ENCODE measurements around the gene SMAD3.

Gene SMAD3

DNA sequence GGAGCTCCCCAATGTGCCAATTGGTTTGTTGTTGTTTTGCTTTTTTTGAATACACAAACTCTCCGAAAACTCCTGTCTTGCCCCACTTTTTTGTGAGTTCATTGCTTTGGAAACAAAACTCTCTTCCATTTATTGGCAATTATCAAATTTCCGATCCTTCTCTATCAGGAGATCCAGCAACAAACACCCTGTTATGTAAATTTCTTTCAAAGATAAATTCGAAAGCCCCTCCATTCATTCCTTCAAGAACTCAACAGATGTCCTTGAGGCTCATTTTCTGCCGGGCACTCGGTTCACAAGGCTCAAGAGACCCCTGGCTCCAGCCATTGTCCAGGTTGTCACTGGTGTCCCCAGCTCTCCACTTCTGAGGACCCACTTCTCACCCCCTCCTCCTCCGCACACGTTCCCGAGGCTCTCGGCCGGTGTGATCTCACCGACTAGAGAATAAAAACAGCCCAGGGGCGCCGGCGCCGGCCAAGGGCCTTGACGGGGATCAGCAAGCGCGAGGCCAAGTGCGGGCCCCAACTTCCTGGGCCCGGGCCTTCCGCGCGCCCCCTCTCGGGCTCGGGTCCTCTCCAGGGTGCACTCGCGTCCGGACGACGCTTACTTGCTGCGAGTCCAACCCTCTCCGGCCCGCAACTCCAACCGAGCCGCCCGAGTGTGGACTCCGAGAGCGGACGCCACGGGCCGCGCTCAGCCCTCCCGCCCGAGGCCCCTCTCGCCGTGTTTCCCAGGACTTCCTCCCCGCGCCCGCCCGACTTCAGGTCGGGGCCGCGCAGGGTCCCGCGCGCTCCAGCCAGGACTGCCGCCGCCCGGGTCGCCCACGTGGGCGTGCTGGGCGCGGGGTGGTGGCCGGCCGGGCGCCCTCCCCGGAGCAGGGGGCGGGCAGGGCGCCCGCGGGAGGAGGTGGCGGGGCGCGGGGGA, 533 bp upstream of the SMAD3 start (continued):
- TF ChIP-seq, protein P1, sequence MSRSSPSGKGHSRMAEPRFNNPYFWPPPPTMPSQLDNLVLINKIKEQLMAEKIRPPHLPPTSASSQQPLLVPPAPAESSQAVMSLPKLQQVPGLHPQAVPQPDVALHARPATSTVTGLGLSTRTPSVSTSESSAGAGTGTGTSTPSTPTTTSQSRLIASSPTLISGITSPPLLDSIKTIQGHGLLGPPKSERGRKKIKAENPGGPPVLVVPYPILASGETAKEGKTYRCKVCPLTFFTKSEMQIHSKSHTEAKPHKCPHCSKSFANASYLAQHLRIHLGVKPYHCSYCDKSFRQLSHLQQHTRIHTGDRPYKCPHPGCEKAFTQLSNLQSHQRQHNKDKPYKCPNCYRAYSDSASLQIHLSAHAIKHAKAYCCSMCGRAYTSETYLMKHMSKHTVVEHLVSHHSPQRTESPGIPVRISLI (tag by site-specific recombination; IDR thresholded peaks at IDR 0.05): no peak
- TF ChIP-seq, protein P2, sequence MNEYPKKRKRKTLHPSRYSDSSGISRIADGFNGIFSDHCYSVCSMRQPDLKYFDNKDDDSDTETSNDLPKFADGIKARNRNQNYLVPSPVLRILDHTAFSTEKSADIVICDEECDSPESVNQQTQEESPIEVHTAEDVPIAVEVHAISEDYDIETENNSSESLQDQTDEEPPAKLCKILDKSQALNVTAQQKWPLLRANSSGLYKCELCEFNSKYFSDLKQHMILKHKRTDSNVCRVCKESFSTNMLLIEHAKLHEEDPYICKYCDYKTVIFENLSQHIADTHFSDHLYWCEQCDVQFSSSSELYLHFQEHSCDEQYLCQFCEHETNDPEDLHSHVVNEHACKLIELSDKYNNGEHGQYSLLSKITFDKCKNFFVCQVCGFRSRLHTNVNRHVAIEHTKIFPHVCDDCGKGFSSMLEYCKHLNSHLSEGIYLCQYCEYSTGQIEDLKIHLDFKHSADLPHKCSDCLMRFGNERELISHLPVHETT (tag by site-specific recombination; IDR thresholded peaks at IDR 0.05): no peak
- TF ChIP-seq, protein P3, sequence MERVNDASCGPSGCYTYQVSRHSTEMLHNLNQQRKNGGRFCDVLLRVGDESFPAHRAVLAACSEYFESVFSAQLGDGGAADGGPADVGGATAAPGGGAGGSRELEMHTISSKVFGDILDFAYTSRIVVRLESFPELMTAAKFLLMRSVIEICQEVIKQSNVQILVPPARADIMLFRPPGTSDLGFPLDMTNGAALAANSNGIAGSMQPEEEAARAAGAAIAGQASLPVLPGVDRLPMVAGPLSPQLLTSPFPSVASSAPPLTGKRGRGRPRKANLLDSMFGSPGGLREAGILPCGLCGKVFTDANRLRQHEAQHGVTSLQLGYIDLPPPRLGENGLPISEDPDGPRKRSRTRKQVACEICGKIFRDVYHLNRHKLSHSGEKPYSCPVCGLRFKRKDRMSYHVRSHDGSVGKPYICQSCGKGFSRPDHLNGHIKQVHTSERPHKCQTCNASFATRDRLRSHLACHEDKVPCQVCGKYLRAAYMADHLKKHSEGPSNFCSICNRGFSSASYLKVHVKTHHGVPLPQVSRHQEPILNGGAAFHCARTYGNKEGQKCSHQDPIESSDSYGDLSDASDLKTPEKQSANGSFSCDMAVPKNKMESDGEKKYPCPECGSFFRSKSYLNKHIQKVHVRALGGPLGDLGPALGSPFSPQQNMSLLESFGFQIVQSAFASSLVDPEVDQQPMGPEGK (tag by site-specific recombination; IDR thresholded peaks at IDR 0.05): peak; percentile 89
- TF ChIP-seq SETDB1 (IDR thresholded peaks at IDR 0.05; ENCODE audit: insufficient read length, low read length) (no peak), TCF7L2 (IDR thresholded peaks at IDR 0.05; ENCODE audit: borderline replicate concordance, low read depth, low read length) (no peak), ZNF16 (tag by site-specific recombination; IDR thresholded peaks at IDR 0.05; ENCODE audit: low read depth) (no peak), ZNF423 (tag by site-specific recombination; IDR thresholded peaks at IDR 0.05) (peak; percentile 63), GLIS2 (tag by site-specific recombination; IDR thresholded peaks at IDR 0.05) (peak; percentile 79), ZNF121 (tag by site-specific recombination; IDR thresholded peaks at IDR 0.05) (peak; percentile 73), ZNF433 (tag by site-specific recombination; IDR thresholded peaks at IDR 0.05; ENCODE audit: low read depth) (no peak), ZNF501 (tag by site-specific recombination; IDR thresholded peaks at IDR 0.05) (peak; percentile 83), ZNF341 (tag by site-specific recombination; IDR thresholded peaks at IDR 0.05; ENCODE audit: low read depth) (peak; percentile 15; the same call in 1 of the 2 replicates), ZNF140 (tag by site-specific recombination; IDR thresholded peaks at IDR 0.05) (no peak), ZNF24 (tag by site-specific recombination; IDR thresholded peaks at IDR 0.05) (peak; percentile 51; the same call in 1 of the 2 replicates), ZNF560 (tag by site-specific recombination; IDR thresholded peaks at IDR 0.05; ENCODE audit: borderline replicate concordance) (no peak), ZNF677 (tag by site-specific recombination; IDR thresholded peaks at IDR 0.05) (no peak), BCL11B (tag by site-specific recombination; IDR thresholded peaks at IDR 0.05; ENCODE audit: low read depth) (peak; percentile 81; the same call in 1 of the 2 replicates), REPIN1 (tag by site-specific recombination; IDR thresholded peaks at IDR 0.05; ENCODE audit: low read depth) (no peak), ZNF654 (tag by site-specific recombination; IDR thresholded peaks at IDR 0.05; ENCODE audit: low read depth) (no peak), ZBTB1 (tag by site-specific recombination; IDR thresholded peaks at IDR 0.05) (no peak), TRIM28 (IDR thresholded peaks at IDR 0.05; ENCODE audit: borderline replicate concordance, low read length) (no peak), ZNF514 (tag by site-specific recombination; IDR thresholded peaks at IDR 0.05) (no peak), ZNF623 (tag by site-specific recombination; IDR thresholded peaks at IDR 0.05) (no peak; the same call in 1 of the 2 replicates), ZNF175 (tag by site-specific recombination; IDR thresholded peaks at IDR 0.05) (no peak), HOXC10 (CRISPR knock-in tag; IDR thresholded peaks at IDR 0.05) (no peak), ZNF529 (tag by site-specific recombination; IDR thresholded peaks at IDR 0.05; ENCODE audit: insufficient replicate concordance) (no peak), SP7 (tag by site-specific recombination; IDR thresholded peaks at IDR 0.05) (peak; percentile 34)
- TF ChIP-seq, protein P4, sequence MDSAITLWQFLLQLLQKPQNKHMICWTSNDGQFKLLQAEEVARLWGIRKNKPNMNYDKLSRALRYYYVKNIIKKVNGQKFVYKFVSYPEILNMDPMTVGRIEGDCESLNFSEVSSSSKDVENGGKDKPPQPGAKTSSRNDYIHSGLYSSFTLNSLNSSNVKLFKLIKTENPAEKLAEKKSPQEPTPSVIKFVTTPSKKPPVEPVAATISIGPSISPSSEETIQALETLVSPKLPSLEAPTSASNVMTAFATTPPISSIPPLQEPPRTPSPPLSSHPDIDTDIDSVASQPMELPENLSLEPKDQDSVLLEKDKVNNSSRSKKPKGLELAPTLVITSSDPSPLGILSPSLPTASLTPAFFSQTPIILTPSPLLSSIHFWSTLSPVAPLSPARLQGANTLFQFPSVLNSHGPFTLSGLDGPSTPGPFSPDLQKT (IDR thresholded peaks at IDR 0.05; ENCODE audit: borderline replicate concordance, low read depth, low read length): no peak
- TF ChIP-seq, protein P5, sequence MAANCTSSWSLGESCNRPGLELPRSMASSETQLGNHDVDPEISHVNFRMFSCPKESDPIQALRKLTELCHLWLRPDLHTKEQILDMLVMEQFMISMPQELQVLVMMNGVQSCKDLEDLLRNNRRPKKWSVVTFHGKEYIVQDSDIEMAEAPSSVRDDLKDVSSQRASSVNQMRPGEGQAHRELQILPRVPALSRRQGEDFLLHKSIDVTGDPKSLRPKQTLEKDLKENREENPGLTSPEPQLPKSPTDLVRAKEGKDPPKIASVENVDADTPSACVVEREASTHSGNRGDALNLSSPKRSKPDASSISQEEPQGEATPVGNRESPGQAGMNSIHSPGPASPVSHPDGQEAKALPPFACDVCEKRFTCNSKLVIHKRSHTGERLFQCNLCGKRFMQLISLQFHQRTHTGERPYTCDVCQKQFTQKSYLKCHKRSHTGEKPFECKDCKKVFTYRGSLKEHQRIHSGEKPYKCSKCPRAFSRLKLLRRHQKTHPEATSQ (tag by site-specific recombination; IDR thresholded peaks at IDR 0.05): no peak
- TF ChIP-seq, protein P6, sequence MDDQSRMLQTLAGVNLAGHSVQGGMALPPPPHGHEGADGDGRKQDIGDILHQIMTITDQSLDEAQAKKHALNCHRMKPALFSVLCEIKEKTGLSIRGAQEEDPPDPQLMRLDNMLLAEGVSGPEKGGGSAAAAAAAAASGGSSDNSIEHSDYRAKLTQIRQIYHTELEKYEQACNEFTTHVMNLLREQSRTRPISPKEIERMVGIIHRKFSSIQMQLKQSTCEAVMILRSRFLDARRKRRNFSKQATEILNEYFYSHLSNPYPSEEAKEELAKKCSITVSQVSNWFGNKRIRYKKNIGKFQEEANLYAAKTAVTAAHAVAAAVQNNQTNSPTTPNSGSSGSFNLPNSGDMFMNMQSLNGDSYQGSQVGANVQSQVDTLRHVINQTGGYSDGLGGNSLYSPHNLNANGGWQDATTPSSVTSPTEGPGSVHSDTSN (CRISPR knock-in tag; IDR thresholded peaks at IDR 0.05): no peak; the same call in 1 of the 2 replicates
